HG02870 (cell line): ENCODE results near the gene NUDT3.
"Not testable (repeated sequence)": the region's sequence is repeated elsewhere in the genome, so short reads cannot be mapped to it uniquely, and the experiment has no call there.

Experiments used
- ATAC-seq: cut with Tn5 transposase; IDR thresholded peaks from one replicate; pipeline ENCODE4 v1.9.1; 2021; ENCODE audit warnings: mild to moderate bottlenecking, moderate library complexity; ENCODE audit not compliant: unreplicated experiment

NUDT3 gene

GRCh38 chr6:34393191-34393965 is 909 bp upstream of the NUDT3 start:
- no peak for ATAC-seq

DNA sequence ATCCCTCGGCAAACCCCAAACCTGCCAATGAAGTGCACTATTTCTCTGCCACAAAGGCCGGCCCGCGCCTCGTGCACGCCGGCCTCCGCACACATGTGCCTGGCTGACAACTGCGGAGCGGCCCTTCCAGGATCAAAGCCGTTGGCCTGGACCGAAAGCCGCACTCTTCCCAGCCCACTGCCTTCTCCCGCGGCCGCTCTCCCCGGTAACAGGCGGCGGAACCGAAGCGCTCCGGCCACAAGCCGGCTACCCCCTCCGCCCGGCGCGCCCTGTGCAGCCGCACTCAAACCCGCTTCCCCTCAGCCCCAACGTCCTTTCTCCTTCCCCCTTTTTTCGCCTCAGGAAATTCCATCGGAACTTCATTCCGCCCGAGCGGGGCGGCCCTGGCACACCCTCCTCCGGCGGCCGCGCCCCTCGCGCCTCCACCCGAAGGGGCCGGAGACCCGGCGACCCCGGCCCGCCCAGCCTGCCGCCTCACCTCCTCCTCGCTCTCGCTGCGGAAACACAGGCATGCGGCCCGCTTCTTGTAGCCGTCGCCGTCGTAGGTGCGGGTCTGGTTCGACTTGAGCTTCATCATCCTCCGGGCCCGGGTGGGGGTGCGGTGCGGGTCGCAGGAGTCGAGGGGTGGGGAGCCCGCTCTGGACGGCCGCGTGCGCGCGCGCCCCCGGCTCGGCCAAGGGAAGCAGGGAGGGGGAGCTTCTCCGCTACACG is 528 bp downstream of the NUDT3 start:
- ATAC-seq, result peak; percentile 15

- ATAC-seq, result no peak
These were observed 1.0 kb downstream of the NUDT3 start for GRCh38 chr6:34391473-34391785.

GRCh38 chr6:34390531-34391472 is 1.7 kb downstream of the NUDT3 start:
- ATAC-seq, result no peak

DNA sequence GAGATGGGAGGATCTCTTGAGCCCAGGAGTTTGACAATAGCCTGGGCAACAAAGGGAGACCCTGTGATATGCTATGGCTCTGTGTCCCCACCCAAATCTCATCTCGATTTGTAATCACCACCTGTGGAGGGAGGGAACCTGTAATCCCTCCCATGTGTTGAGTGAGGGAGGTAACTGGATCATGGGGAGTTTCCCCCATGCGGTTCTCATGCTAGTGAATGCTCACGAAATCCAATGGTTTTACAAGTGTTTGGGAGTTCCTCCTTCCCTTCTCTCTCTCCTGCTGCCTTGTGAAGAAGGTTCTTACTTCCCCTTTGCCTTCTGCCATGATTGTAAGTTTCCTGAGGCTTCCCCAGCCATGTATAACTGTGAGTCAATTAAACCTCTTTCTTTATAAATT is 3.4 kb downstream of the NUDT3 start:
- ATAC-seq, result no peak

GRCh38 chr6:34388421-34388820 is 4.0 kb downstream of the NUDT3 start:
- ATAC-seq, result no peak

DNA sequence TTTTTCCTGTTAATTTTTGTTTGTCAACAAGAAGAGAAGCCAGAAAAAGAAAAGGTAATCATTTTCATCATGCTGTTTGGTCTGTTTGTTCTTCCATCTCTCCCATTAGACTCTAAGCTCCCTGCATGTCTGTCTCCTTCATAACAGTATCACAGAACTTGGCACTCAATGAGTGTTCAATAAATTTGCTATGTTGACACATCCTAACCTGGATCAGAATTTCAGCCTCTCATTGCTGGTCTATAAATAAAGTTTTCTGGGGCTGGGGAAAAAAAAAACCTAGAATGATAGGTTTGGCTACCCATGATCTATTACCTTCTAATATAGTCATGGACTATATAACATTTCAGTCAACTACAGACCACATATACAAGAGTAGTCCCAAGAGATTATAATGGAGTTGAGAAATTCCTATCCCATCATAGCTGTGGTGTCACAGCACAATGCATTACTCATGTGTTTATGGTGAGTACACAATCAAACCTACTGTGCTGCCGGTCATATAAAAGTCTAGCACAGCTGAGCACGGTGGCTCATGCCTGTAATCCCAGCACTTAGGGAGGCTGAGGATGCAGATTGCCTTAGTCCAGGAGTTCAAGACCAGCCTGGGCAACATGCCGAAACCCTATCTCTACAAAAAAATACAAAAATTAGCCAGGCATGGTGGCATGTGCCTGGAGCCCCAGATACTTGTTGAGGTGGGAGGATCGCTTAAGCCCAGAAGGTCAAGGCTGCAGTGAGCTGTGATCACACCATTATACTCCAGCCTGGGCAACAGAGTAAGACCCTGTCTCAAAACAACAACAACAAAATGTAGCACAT is 5.9 kb downstream of the NUDT3 start:
- ATAC-seq, result no peak

- no peak for ATAC-seq
These were observed 6.7 kb downstream of the NUDT3 start for GRCh38 chr6:34385793-34386195.

GRCh38 chr6:34384321-34385153 is 7.9 kb downstream of the NUDT3 start:
- no peak for ATAC-seq

DNA sequence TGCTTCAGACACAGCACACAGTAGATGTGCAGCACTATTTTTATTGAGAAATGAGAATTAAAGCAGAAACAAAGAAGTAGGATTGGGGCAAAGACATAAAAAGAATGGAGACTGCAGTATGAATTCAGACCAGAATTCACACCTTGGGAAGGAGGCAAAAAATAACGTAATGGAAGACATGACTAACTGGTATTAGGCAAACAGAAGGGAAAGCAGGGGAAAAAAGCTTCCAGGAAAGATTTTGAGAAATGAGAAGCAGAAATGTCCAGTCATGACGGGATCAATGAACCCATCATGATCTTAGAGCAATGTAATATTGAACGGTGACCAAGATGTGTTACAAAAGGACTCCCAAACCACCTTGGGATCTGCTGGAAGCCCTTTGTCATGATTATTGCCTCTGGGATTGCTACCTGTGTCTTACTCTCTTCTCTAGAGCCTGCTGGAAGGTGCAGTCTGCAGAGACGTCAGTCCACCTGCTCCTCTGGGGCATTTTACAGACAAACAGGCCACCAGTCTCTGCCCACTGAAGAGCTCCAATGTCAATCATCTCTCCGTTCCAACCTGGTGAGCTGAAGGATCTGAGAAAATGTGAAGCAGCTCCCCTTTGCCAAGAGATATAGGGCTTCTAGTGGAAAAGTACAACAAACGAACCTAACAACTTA is 8.7 kb downstream of the NUDT3 start:
- no peak for ATAC-seq

DNA sequence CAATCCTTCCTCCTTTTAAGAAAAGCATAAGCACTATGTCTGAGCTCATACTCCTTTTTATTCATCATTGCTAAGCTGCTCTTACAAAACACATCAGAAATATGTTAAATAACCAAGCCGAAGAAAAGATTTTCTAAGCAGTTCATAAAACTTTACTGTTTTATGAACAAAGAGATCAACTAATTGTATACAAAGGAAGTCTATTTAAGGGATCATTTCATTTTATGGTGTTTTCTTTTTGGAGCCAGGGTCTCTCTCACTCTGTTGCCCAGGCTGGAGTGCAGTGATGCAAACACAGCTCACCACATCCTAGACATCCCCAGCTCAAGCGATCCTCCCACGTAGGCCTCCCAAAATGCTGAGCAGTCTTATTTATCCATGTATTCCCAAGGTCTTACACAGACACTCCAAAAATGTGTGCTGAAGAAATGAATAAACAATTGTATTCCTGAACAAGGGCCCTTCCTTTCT is 9.3 kb downstream of the NUDT3 start:
- ATAC-seq, result no peak

- ATAC-seq, result no peak
These were observed 11.4 kb downstream of the NUDT3 start for GRCh38 chr6:34381081-34381480.

- no peak for ATAC-seq
These were observed 14.0 kb downstream of the NUDT3 start for GRCh38 chr6:34378470-34378869.

- ATAC-seq, result no peak
These were observed 14.5 kb downstream of the NUDT3 start for GRCh38 chr6:34377984-34378383.

GRCh38 chr6:34377571-34377970 is 14.9 kb downstream of the NUDT3 start:
- ATAC-seq, result not testable (repeated sequence)

- ATAC-seq, result no peak
These were observed 16.6 kb downstream of the NUDT3 start for GRCh38 chr6:34375833-34376232.

DNA sequence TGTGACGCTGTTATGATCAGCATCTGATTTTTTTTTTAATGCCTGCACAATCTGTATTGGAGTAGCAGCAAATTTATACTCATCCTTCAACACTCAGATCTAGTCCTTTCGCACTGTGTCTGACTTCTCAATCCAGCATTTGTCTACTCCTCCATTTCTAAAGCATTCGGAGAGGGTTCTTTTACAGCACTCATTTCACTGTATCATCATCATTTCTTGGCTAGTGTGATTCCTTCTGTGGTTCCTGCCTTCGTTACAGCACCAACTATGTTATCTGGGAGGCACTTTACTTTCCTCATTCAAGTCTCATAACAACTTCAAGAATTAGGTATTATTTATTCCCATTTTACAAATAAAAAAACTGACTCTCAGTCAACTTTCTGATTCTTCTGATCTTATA is 18.0 kb downstream of the NUDT3 start:
- ATAC-seq, result no peak

DNA sequence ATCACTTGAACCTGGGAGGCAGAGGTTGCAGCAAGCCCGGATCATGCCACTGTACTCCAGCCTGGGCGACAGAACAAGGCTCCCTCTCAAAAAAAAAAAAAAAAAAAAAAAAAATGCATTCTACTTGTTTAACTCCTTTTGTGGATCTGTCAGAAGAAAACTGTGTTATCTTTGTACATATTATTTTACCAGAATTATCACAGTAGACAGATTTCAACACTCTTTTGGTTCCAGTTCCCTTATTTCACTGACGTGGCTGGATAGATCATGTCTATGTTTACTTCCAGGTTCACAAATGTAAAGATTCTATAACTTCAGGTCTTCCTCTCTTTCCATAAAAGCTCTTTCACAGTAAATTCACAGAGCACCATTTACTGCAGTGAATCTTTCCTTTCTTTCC is 18.4 kb downstream of the NUDT3 start:
- no peak for ATAC-seq

DNA sequence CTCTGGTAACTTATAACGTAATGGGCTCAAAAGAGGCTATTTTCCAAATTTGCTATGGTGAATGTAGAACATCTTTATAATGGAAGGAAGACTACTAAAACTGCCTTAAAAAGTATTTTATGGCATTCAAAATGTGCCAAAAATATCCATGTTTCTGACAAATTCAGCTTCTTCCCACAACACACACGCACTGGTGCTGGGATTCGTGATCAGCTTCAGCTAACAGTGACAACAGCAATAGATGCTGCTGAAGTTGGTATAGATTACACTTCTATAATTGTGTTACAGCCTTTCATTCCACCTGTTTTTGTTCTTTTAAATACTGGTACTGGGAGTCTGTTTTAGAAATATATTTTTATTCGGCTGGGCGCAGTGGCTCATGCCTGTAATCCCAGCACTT is 19.0 kb downstream of the NUDT3 start:
- ATAC-seq, result no peak
